HG03521 (cell line): Measurements from ENCODE around the gene CARMIL3.
A peak's percentile ranks its signal among the peaks of the same experiment; 100 is the strongest.

Experiments used
- ATAC-seq: cut with Tn5 transposase; IDR thresholded peaks from one replicate; pipeline ENCODE4 v1.9.1; 2021; ENCODE audit warnings: mild to moderate bottlenecking, moderate library complexity; ENCODE audit not compliant: unreplicated experiment

The CARMIL3 gene

DNA sequence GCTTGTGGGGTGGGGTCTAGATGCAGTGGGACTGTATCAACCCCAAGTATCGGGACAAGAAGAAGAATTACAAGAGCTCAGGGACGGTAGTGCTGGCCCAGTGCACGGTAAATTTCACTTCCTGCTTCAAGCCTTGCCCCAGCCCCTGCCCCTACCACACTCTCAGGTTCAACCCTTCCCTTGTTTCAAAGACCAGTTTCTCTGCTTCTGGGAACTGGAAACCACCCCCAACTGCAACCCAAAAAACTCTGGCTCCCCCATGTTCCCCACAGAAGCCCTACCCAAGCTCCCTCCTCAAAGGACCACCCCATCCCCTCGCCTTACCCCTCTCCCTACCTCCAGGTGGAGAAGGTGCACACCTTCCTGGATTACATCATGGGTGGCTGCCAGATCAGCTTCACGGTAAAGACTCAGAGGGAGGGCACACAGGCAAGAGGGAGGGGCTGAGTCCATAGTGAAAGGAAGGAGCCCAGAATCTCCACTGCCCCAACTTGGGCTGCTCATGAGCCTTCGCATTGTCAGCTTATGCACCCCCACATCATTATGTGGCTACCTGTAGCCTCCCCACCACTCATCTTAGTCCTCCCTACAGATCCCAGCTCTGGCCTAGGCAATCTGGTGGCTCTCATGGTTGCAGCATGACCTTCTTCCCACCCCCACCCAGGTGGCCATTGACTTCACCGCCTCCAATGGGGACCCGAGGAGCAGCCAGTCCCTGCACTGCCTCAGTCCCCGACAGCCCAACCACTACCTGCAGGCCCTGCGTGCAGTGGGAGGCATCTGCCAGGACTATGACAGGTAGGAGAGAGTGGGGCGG lies 23.9 kb downstream of the CARMIL3 start:
- ATAC-seq = no peak

- ATAC-seq = no peak
These were observed 24.4 kb downstream of the CARMIL3 start for GRCh38 chr14:24076302-24076601.

- ATAC-seq = no peak
These were observed 25.3 kb downstream of the CARMIL3 start for GRCh38 chr14:24077086-24077485.

DNA sequence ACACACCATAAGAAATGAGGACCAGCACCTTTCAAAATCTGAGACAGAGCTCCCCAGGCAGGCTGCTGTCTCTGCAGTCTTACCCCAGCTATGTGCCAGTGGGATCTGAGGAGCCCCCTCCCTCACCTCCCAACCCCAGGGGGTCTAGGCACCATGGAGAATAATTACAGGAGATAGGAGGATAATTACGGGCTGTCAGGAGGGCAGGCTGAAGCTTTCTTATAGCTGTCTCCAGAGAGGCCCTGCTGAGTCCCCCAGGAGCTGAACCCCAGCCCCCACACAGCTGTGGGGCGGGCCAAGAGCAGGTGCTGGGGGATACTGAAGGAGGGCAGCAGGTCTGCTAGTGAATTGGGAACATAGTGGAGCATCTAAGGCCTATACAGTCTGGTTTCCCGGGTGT lies 26.3 kb downstream of the CARMIL3 start:
- no peak for ATAC-seq

- no peak for ATAC-seq
These were observed 27.8 kb downstream of the CARMIL3 start for GRCh38 chr14:24079491-24080141.

GRCh38 chr14:24080142-24080530 lies 28.3 kb downstream of the CARMIL3 start:
- ATAC-seq = no peak

GRCh38 chr14:24080888-24081738 lies 29.3 kb downstream of the CARMIL3 start:
- ATAC-seq = peak; percentile 85

- no peak for ATAC-seq
These were observed 30.0 kb downstream of the CARMIL3 start for GRCh38 chr14:24081739-24082211.

DNA sequence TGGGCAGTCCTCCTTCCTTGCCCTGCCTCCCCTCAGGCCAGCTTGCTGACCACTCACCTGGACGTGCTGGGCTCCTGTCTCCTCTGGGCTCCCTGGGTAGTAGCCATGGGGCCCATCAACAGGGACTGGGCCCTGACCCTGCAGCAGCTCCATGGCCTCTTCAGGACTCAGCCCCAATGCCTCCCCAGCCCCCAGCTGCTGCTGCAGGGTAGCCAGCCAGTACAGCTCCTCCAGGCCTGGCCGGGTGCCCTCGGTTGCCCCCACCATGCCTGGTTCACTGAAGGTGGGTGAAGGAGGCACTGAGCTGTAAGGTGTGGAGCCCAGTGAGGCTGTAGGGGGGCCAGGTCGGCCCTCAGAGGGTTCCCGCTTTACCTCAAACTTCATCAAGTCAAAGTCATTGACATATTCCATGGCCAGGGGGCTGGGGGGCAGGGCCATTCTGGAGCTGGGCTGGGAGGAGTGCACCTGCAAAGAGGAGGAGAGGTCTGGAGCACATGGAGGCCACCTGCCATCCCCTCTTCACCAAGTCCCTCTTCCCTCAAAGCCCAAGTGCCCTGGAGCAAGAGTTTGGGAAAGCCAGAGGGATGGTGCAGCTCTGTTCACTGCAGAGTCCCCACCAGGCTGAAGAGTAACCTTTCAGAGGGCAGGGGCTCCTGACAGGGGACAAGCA lies 30.7 kb downstream of the CARMIL3 start:
- no peak for ATAC-seq

- ATAC-seq = no peak
These were observed 31.7 kb downstream of the CARMIL3 start for GRCh38 chr14:24083462-24083861.

GRCh38 chr14:24084440-24084839 lies 32.6 kb downstream of the CARMIL3 start:
- ATAC-seq = no peak

- ATAC-seq = no peak
These were observed 33.4 kb downstream of the CARMIL3 start for GRCh38 chr14:24085215-24085614.

DNA sequence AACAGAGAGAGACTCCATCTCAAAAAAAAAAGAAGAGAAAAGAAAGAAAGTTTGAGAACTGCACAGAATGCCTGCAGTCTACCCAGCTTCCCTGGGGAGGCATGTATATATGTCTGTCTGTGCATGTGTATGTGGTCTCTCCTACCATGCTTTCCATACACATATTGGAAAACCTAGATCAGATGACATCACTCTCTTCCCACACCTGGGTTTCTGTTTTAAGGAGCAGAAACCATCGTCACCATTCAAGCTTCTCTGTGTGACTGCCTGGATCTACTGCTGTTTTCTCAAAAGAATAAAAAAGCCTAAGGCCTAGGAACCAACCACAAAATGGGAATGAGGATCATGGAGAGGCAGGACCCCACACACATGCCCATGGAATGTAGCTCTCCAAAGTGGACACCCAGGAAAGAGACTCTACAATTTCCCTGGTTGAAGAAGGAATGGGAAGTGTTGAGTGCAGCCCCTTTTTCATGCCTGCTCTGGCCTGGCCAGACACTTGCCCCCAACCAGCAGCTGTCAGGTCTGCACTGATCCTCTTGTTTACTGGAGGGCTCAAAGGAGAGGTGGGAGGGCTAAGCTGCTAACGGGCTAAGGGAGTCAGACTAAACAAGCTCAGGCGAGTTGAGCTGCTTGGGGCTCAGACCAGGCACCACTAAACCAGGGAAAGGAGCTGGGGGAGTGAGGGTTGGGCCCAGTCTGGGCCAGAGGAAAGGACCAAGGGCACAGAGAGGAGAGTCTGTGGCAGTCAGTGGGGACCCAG lies 34.6 kb downstream of the CARMIL3 start:
- ATAC-seq = no peak

- ATAC-seq = no peak
These were observed 35.2 kb downstream of the CARMIL3 start for GRCh38 chr14:24087004-24087403.

DNA sequence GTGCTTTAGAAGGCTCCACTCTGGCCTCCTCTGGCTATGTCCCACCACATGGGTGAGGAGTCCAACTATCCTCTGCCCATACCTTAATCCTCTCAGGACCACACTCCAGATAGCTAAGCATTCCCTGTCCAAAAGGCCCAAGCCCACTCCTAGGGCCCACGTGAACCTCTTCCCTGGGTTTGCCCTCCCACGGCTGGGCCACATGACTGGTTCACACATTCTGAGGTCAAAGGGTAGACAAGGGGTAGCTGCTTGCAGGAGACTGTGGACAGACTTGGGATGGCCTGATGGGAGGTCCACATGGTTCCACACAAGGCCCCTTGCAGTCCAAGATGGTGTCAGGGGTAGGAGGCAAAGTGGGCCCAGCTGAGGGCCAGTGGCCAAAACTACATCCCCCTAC lies 36.3 kb downstream of the CARMIL3 start:
- no peak for ATAC-seq

DNA sequence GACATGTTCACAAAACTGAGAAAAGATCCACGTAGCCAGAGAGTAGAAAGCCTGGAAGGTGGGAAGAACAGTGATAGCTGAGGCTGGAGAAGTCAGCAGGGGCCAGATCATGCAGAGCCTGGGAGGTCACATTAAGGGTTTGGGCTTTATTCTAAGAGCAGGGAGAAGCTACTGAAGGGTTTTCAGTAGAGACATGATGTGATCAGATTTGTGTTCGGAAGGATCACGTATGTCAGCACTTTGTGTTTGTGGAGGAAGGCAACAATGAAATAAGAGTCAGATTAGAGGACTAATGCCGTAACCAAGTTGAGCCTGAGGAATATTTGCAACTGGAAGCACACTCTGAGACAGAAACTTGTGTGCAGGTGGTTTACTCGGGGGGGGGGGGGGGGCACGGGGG lies 38.1 kb downstream of the CARMIL3 start:
- no peak for ATAC-seq

DNA sequence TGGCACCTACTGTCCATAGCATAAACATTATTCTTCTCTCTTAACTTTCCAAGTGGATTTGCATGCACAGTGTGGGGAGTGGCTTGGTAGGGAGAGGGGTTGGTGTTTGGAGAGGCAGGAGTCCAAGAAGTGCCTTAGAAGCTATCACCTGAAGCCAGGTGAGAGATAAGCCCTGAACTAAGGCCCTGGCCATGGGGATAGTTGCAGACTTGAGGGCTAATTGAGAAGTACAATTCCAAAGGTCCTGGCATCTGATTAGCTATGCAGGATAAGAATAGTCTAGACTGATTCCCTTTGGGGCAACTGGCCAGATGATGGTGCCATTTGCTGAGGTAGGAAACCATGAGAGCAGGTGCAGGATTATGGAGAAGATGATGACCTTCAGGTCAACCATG lies 40.3 kb downstream of the CARMIL3 start:
- no peak for ATAC-seq

DNA sequence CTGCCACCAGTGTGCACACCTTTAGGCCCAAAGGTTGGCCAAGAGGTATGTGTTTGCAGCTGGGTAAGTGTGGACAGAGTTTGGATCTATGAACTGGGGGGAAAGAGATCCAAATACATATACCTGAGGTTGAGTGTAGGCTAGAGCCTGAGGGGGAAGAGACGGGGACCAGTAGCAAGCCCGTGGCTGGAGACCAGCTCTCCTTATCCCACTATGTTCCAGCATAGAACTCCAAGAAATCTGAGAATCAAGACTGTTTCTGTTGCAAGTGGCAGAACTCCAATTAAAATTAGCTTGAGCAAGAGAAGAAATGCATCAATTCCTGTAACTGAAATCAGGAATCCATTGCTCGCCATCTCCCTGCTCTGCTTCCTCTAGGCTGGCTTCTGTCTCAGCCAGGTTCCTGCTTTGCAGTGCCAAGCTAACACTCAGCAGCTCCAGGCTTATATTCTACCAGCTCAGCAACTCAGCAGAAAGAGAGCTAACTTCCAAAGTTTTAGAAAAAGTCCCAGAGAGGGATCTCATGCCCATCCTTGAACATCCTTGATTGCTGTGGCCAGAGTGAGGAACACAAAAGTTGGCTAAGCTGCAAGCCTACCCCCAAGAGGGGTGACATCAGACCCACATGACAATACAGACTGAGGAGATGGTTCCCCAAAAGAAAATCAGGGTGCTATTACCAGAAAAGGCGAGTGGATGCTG lies 40.8 kb downstream of the CARMIL3 start:
- ATAC-seq = no peak

GRCh38 chr14:24093207-24093900 lies 41.5 kb downstream of the CARMIL3 start:
- ATAC-seq = no peak
